Heart left ventricle (tissue), 13 donors: ENCODE results near the gene UNC5C.

Experiments
- CTCF ChIP-seq, 12 donors: fragments of 200-600 bp; sonication (generic) in 4 of 12; IDR thresholded peaks; one replicate each; pipeline versions ENCODE4 v1.5.0 to v1.8.0; 2018 to 2022; ENCODE audit warnings: antibody characterized with exemption in 12 of 12, mild to moderate bottlenecking in 5 of 12
- POLR2A ChIP-seq, 2 donors: fragments of 450-650 bp; IDR thresholded peaks; one replicate each; pipeline ENCODE4 v1.6.1; 2017; ENCODE audit warnings: antibody characterized with exemption in 2 of 2, mild to moderate bottlenecking in 2 of 2, moderate library complexity in 2 of 2
- donor health status: ischemic (EF 13 %, LVEDD 7.1; RV severe dilation, severe dysfunction).
- donor health status: DM: no; HTN: yes; CAD: no.
- donor health status: DM: no; HTN: no; CAD: no.
- donor health status: ischemic (EF 25% LVEDD 6.9; RV normal size, moderate dysfunction).
- donor health status: ischemic (EF 25% LVEDD 5.7; RV mildly dilated, moderate dysfunction).
- donor health status: ischemic (EF 35%, LVEDD 5.7; RV mildly dilated, moderate dysfunction).
- donor health status: nonischemic (EF 11% LVEDD 7.7; RV severe dilation, severe dysfunction).
- donor health status: DM: yes; HTN: yes; CAD: no.
- donor health status: PGD.
- donor health status: ischemic (EF 29% LVEDD 5.4; RV normal size, mild dysfunction).
- donor health status: nonischemic (EF 23%, LVEDD 6.1; RV moderate dilation, normal function).

GRCh38 chr4:95284655-95285054, 264.1 kb downstream of the UNC5C start:
- TF ChIP-seq CTCF (IDR thresholded peaks at IDR 0.05), result no peak
- TF ChIP-seq POLR2A (IDR thresholded peaks at IDR 0.05), result no peak
